DND-41 (cell line): ENCODE measurements around the gene YWHAE.

Experiments
- EZH2 ChIP-seq: IDR thresholded peaks from 3 replicates; pipeline ENCODE4 v1.6.1; 2012; ENCODE audit warnings: borderline replicate concordance, low read depth, mild to moderate bottlenecking, moderate library complexity, low read length, inconsistent platforms; ENCODE audit not compliant: severe bottlenecking
- TF ChIP-seq, protein P1 (sequence below): IDR thresholded peaks from 2 replicates; pipeline ENCODE4 v1.5.1; 2012; ENCODE audit warnings: borderline replicate concordance, low read length, moderate library complexity, mild to moderate bottlenecking; ENCODE audit not compliant: poor library complexity, severe bottlenecking; ENCODE audit errors: extremely low read depth

DNA sequence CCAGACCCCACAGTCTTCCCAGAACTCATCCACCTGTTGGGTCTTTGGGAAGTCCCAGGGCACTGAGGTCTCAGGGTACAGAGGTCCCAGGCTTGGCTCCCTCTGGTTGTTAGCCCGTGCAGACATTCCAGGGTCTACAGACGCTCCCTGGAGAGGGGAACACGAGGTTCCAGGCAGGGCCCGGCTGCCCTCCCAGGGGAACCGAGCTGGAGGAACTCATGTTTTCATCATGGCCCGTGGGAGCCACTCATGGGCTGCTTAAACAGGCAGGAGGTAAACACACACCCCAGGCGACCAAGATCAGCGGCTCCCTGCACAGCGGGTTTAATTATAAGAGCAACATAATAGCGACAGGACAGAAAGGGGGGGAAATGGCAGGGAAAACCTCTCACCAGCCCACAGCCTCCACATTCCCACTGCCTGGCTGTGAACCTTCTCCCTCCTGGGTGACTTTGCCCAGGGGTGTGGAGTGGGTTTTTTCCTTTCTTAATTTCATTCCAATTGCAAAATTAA lies 84.1 kb downstream of the YWHAE start:
- TF ChIP-seq, protein P1, sequence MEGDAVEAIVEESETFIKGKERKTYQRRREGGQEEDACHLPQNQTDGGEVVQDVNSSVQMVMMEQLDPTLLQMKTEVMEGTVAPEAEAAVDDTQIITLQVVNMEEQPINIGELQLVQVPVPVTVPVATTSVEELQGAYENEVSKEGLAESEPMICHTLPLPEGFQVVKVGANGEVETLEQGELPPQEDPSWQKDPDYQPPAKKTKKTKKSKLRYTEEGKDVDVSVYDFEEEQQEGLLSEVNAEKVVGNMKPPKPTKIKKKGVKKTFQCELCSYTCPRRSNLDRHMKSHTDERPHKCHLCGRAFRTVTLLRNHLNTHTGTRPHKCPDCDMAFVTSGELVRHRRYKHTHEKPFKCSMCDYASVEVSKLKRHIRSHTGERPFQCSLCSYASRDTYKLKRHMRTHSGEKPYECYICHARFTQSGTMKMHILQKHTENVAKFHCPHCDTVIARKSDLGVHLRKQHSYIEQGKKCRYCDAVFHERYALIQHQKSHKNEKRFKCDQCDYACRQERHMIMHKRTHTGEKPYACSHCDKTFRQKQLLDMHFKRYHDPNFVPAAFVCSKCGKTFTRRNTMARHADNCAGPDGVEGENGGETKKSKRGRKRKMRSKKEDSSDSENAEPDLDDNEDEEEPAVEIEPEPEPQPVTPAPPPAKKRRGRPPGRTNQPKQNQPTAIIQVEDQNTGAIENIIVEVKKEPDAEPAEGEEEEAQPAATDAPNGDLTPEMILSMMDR, result no peak
- no peak for TF ChIP-seq EZH2
